GM19372 (cell line): ENCODE data around the gene ADCY7.

Experiments
- ATAC-seq: cut with Tn5 transposase; IDR thresholded peaks from one replicate; pipeline ENCODE4 v1.9.1; 2021; ENCODE audit warnings: mild to moderate bottlenecking, low read depth, moderate library complexity; ENCODE audit not compliant: unreplicated experiment

ADCY7 gene

GRCh38 chr16:50296807-50297206, 30.5 kb downstream of the ADCY7 start:
- no peak for ATAC-seq

DNA sequence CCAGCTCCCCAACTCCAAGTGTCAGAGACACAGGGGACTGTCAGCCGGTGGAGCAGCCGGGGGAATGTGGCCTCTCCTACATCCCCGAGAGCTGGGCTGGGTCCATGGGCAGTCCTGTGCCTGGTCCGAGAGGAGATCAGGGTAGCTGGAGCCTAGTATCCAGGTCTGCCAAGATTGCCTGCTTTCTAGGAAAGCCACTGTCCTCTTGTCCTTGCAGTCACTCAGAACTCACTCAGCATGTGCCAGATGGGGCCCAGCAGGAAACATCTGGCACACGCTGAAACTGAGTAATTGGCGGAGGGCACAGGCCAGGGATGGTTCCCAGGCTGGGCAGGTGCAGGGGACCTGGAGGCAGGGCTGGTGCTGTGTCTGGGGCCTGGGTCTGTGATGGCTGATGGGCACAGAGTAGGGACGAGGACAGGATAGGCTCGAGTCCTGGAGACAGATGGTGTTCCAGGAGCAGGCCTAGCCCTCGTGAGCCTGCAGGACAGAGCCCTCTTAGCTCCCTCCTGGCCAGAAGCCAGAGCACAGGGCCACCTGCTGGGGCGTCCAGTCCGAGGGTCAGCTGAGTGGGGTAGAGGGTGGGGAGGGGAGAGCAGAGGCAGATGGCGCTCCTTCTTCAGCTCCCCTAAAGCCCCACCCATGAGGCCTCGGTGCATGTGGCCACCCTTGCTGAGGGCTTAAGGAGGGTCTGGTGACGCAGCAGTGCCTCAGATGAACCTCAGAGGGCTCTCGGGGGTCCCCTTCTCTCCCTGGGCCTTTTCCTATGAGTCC, 31.1 kb downstream of the ADCY7 start:
- no peak for ATAC-seq

DNA sequence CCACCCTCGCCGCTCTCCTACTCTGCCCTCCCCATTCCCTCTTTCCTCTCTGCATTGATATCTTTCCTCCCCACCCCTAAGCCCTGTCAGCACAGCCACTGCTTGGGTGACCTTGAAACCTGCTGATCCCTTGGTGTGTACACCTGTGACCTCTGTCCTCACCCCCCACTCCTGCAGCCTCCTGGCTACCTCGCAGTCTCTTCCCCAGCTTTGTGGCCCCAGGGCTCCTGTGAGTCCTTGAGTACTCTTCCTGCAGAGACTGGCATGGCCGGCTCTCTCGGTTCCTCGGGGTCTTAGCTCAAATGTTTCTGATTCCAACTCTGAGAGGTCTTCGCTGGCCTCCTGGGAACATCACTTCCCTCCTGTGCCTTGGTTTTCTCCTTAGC, 31.7 kb downstream of the ADCY7 start:
- ATAC-seq, result no peak

DNA sequence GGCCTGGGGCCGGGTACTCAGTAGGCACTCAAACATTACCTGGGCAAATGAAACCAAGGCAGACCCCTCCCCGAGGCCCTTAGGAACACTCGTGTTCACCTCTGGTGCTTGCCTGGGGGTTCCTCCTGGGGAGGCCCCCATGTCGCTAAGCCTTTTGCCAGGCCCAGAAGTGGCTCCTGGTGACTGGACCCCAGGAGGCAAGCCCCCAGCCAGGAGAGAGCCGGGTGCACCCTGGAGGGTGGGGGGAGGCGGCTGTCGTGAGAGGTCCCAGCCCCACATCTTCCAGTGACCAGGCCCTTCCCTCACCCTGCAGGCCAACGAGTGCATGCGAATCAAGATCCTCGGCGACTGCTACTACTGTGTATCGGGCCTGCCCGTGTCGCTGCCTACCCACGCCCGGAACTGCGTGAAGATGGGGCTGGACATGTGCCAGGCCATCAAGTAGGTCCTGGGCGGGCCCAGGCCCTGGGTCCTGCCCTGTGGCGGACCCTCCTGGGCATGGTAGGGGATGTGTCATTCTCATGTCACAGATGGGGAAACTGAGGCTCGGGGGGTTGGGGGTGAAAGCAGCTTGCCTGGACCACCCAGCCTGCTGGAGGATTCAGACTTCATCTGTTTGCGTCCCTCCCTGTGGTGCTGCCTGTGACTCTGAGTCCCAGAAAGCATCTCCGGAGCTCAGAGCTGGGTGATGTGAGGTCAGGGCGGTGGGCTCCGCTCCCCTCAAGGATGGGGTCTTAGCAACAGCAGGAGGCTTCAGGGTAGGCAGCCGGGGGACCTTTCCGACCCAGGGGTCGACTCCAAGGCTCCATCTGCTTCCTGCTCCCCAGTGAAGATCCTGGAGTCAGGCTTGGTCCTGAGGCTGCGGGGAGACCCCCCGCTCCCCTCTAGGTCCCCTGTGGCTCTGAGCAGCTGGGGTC, 32.5 kb downstream of the ADCY7 start:
- ATAC-seq, result no peak

DNA sequence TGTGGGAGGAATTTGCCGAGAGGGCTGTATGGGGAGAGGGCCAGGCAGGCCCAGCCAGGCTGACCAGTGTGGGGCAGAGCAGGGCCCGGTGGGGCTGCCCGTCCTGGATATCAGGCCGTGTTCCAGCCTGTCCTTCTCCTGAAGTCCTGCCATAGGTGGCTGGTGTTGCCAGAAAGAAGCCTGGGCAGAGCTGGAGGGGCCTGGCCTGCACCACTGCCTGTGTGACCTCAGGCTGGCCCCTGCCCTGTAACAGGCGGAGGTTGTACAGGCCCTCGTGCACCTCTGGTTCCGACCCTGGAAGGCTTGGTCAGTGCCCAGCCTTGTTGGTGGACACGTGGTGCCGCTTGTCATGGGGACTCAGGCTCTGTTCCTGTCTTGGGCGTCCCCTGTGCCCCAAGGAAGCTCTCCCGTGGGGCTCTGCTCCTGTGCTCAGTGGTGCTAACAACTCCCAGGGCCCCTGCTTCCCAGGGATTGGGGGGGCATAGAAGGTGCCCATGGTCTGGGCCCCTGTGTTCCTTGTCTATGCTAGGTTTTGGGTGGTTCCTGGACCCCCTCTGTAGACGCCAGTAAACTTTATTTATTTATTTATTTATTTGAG, 33.3 kb downstream of the ADCY7 start:
- ATAC-seq, result no peak

DNA sequence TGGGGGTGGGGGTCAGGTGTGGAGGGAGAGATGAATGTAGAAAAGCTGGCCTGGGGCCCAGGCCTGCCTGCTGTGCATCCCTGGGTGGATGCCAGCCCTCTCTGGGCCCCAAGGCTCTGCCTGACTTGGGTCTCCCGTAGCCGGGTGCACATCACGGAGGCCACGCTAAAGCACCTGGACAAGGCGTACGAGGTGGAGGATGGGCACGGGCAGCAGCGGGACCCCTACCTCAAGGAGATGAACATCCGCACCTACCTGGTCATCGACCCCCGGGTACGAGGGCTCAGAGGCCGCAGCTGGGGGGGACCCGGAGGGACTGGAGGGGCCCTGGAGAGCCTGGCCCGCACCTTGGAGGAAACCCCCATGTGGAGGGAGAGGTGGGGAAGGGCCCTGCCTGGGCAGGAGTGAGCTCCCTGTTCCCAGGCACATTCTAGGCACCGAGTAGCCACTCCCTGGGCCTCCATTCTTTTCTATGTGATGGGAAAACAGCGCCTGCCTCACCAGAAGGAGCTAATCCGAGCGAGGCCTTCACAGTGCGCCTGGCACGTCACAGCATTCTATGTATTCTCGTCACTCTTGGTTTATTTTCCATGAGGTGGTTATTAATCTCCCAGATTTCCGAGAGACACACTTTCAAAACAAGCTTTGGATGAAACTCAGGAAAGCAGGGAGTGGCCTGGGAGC, 34.7 kb downstream of the ADCY7 start:
- ATAC-seq, result no peak

- no peak for ATAC-seq
Observed at GRCh38 chr16:50301626-50302471, 35.5 kb downstream of the ADCY7 start.

DNA sequence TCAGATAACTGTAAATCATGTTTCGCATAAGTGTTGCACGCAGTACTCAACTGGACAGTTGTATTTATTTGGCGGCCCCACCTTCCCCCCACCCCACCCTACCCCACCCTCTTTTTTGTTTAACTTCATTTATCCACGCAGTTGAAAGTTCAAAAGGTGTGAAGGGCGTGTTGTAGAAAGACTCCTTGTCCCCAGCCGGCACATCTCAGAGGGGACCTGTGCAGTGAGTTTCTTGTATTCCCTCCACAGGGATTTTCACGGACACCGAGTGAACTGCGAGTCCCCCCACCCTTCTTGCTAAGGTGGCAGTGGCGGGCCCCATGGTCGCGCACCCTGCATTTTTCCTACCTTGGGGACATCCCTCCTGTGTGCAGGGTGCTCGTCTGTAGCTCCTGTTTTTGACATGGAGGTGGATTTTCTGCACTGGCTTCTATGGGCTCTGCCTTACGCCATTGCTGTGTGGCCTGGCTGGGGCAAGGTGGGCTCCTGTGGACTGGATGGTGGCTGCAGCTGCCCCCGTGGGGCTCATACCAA, 36.2 kb downstream of the ADCY7 start:
- ATAC-seq, result no peak

DNA sequence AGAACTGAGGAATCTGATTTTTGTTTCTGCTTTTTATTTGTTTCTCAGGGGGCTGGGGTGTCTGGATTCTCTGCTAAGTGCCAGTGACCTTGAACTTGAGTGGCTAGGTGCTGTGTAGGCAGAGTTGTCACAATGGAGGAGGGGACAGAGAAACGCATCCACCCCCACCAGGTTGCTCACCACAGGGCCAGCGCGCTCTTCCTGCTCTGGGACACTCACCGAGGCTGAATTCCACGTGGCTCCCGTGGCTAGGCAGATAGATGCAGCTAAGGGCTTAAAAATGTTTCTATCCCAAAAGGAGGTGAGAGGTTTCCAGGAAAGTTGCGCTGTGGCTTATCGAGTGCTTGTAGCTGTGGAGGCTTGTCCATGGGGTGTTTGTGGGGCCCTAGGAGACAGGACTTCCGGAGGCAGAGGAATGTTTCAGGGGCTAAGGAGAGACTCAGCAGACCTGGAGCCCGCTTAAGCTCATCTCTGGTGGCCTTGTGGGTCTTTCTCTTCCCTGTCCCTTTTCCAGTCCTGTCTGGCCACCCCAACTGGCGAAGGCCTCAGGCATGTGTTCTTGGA, 36.8 kb downstream of the ADCY7 start:
- ATAC-seq, result no peak

- no peak for ATAC-seq
Observed at GRCh38 chr16:50303605-50304466, 37.5 kb downstream of the ADCY7 start.

DNA sequence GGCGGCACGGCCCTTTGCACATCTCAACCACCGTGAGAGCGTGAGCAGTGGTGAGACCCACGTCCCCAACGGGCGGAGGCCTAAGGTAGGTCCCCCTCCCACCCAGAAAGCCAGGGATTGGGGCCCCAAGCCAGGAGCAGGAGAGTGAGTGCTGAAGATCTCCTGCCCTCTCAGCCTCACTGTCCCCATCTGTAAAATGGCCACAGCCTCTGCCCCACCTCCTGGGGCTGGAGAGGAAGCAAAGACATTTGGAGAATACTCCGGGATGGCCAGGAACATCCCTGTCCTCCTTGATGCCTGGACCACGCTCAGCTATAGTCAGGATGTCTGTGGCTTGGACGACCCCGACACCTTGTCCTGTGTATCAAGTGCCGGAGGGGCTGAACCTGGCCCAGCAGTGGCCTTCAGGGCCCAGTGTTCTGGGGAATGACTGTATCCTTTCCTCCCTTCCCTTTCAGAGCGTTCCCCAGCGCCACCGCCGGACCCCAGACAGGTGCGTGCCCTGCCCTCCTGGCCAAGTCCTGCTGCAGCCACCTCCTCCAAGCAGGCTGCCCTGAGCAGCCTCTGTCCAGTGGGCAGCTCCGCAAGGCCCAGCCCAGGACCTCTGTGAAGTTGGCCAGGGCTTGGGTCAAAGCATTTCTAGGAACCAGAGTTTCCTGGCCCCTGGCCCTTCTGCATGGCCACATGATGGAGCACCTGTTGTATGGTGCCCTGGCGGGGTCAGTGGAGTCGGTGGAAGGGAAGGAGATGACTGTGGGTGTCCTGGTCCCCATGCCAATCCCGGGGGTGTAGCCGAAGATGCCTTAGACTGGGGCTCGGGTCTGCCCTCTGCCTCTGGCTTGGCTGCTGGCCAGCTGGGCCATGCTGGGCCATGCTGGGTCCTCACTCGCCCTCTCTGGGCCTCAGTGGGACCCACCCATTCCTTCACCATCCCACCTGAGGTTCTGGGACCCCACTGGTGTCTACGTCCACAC, 38.4 kb downstream of the ADCY7 start:
- ATAC-seq, result no peak

GRCh38 chr16:50305441-50306061, 39.2 kb downstream of the ADCY7 start:
- ATAC-seq, result no peak

GRCh38 chr16:50306287-50306686, 39.9 kb downstream of the ADCY7 start:
- ATAC-seq, result no peak

GRCh38 chr16:50308237-50308965, 42.0 kb downstream of the ADCY7 start:
- no peak for ATAC-seq

GRCh38 chr16:50309156-50309526, 42.8 kb downstream of the ADCY7 start:
- no peak for ATAC-seq
